Psoas muscle (tissue), 8 donors: ENCODE results near the gene PLEKHG2. TPM values are rescaled to one million over a fixed set of nuclear protein-coding genes. Genes with fewer than 3 reads are reported as not detected.

Experiments
- ATAC-seq, 4 donors: fragments of 200-7000 bp; cut with Tn5 transposase; one replicate each; pipeline ENCODE4 v1.9.1; 2020; ENCODE audit warnings: moderate library complexity in 3 of 4, mild to moderate bottlenecking in 2 of 4
- DNase-seq, 2 donors: peaks; one replicate each; pipeline ENCODE4 v3.0.0-alpha.2; 2020
- H3K27ac ChIP-seq: fragments of 200-600 bp; one replicate; pipeline ENCODE4 v1.8.0; 2022
- H3K27me3 ChIP-seq, 3 donors: fragments of 200-600 bp in 1 of 3; one replicate each; pipeline versions ENCODE4 v1.6.1 to v1.8.0; 2013 to 2022; ENCODE audit warnings: low read length in 2 of 3, mild to moderate bottlenecking in 2 of 3, moderate library complexity in 1 of 3; ENCODE audit not compliant: insufficient read depth in 3 of 3
- H3K36me3 ChIP-seq, 2 donors: fragments of 200-600 bp in 1 of 2; one replicate each; pipeline versions ENCODE4 v1.6.1 to v1.8.0; 2013 to 2022; ENCODE audit warnings: low read depth in 1 of 2, mild to moderate bottlenecking in 1 of 2, moderate library complexity in 1 of 2; ENCODE audit not compliant: insufficient read depth in 1 of 2
- H3K4me1 ChIP-seq: fragments of 200-600 bp; one replicate; pipeline ENCODE4 v1.8.0; 2022
- H3K4me3 ChIP-seq: fragments of 200-600 bp; one replicate; pipeline ENCODE4 v1.8.0; 2022; ENCODE audit warnings: mild to moderate bottlenecking
- H3K9me3 ChIP-seq: fragments of 200-600 bp; one replicate; pipeline ENCODE4 v1.8.0; 2022
- CTCF ChIP-seq: fragments of 200-600 bp; IDR thresholded peaks from one replicate; pipeline ENCODE4 v1.8.0; 2022; ENCODE audit warnings: antibody characterized with exemption
- WGBS, 3 donors: extraction: QIAGEN DNeasy Blood & Tissue Kit; methylation state at CpG; one replicate each; pipeline versions ENCODE4 v1.1.6 to v1.1.7; 2013; 5-methylcytosine and 5-hydroxymethylcytosine counted together
- intact Hi-C, 2 donors: fragments of 100-400 bp; cut with DNase I; formaldehyde crosslinking; loops; one replicate each; pipeline versions ENCODE4 v1.11.0 to v1.14.2; 2022
- long read RNA-seq, 2 donors: library from polyadenylated mRNA; unstranded; transcript quantifications; one replicate each; pipeline ENCODE4 v2.0.0, GENCODE V29; 2021
- polyA plus RNA-seq, 3 donors: library from polyadenylated mRNA; stranded (reverse); fragments of 200-250 nt; gene quantifications; one replicate each; pipeline ENCODE4 v1.2.3, GENCODE V29; 2013
- total RNA-seq, 4 donors: library from RNA; stranded (reverse); fragmentation: NEBNext Ultra II Directional in 2 of 4; extraction: Animal tissue kit (Norgen Biotek cat#: 25700) in 2 of 4; gene quantifications; one replicate each; pipeline versions ENCODE4 v1.2.1 to v1.2.4, GENCODE V29; 2021 to 2023
- donor health status: healthy with polysubstance abuse.
- donor health status: DM: no; HTN: no; CAD: no; lungs with moderate emphysema.
- donor health status: Bipolar disorder and iron deficiency.
- donor health status: healthy.
- donor health status: DM: yes; HTN: yes; CAD: no.
- donor health status: DM: no; HTN: no; CAD: no.
- donor health status: DM: no; HTN: no; CAD: no.
- donor health status: DM: yes; HTN: yes; CAD: no.

PLEKHG2 gene, protein sequence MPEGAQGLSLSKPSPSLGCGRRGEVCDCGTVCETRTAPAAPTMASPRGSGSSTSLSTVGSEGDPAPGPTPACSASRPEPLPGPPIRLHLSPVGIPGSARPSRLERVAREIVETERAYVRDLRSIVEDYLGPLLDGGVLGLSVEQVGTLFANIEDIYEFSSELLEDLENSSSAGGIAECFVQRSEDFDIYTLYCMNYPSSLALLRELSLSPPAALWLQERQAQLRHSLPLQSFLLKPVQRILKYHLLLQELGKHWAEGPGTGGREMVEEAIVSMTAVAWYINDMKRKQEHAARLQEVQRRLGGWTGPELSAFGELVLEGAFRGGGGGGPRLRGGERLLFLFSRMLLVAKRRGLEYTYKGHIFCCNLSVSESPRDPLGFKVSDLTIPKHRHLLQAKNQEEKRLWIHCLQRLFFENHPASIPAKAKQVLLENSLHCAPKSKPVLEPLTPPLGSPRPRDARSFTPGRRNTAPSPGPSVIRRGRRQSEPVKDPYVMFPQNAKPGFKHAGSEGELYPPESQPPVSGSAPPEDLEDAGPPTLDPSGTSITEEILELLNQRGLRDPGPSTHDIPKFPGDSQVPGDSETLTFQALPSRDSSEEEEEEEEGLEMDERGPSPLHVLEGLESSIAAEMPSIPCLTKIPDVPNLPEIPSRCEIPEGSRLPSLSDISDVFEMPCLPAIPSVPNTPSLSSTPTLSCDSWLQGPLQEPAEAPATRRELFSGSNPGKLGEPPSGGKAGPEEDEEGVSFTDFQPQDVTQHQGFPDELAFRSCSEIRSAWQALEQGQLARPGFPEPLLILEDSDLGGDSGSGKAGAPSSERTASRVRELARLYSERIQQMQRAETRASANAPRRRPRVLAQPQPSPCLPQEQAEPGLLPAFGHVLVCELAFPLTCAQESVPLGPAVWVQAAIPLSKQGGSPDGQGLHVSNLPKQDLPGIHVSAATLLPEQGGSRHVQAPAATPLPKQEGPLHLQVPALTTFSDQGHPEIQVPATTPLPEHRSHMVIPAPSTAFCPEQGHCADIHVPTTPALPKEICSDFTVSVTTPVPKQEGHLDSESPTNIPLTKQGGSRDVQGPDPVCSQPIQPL (N-terminal part only)
- total RNA-seq (1 to 10 TPM; 6.8 to 8.0 (median 7.4) TPM), polyA plus RNA-seq (1 to 10 TPM; 2.4 to 3.0 (median 2.7) TPM)
- long read RNA-seq, donor 1, result 0 reads
- long read RNA-seq, donor 2, result 0 reads

DNA sequence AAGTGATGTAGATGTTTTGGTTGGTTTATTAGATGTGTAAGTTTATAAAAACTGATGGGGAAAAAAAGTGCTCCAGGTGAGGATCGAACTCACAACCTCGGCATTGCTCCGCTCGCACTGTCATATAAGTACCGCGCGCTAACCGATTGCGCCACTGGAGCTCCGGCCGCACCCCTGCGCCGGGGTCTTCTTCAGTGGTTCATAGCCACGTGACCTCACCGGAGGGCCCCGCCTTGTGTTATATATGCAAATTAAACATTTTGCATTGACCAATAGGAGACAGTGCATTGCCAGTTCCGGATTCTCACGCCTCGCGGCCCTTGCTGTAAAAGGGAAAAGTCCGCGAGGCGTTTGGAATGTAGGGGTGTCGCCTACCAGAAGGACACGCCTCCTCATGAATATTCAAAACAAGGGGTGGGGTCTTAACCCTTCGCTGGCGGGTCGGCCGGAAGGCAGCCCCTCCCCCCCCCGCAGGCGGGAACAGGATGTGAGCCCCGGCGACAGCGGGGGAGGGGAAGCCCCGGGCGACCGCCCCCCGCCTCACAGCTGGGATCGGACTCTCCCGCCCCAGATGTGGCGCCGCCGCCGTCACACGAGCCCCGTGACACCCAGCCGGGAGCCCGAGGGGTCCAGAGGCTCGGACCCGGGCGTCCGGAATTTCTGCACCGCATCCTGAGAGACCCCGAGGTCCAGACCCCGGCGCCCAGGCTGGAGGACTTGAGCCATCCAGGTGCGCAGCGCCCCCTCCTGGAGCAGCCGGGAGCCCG, at the start of gene PLEKHG2:
PLEKHG2 (plus strand) TSS at position 570 of the 767 bp plus-strand sequence. CDS start 1,418 bp downstream, outside the sequence.
- Histone ChIP-seq H3K4me1 (peaks cover 14% of the 10 kb centered on the region), H3K27ac (peak within 1 kb of the TSS; percentile 96), H3K9me3 (no peaks in the 10 kb centered on the region), H3K4me3 (peak within 1 kb of the TSS; percentile 97), H3K36me3 (peaks cover 0 to 17% of the 10 kb centered on the region in 2 donors), H3K27me3 (no peaks in the 10 kb centered on the region)
- peak; percentile 52 to 67 (median 53) for ATAC-seq
- TF ChIP-seq CTCF, result no peak
- intact Hi-C loops, result loop anchor here (2.0 to 10.0 kb wide), 4 partner anchors 13 to 287 kb away; partner anchors contain the start of genes PAK4 (in 1 of the 2), RPS16 (in 1 of the 2) and SAMD4B (in 1 of the 2)
- 0 to 1% (median 0%) methylated on average over 47 to 60 of the region's 60 CpGs for WGBS, 3 donors
- DNase-seq, result peak; percentile 94 to 97

DNA sequence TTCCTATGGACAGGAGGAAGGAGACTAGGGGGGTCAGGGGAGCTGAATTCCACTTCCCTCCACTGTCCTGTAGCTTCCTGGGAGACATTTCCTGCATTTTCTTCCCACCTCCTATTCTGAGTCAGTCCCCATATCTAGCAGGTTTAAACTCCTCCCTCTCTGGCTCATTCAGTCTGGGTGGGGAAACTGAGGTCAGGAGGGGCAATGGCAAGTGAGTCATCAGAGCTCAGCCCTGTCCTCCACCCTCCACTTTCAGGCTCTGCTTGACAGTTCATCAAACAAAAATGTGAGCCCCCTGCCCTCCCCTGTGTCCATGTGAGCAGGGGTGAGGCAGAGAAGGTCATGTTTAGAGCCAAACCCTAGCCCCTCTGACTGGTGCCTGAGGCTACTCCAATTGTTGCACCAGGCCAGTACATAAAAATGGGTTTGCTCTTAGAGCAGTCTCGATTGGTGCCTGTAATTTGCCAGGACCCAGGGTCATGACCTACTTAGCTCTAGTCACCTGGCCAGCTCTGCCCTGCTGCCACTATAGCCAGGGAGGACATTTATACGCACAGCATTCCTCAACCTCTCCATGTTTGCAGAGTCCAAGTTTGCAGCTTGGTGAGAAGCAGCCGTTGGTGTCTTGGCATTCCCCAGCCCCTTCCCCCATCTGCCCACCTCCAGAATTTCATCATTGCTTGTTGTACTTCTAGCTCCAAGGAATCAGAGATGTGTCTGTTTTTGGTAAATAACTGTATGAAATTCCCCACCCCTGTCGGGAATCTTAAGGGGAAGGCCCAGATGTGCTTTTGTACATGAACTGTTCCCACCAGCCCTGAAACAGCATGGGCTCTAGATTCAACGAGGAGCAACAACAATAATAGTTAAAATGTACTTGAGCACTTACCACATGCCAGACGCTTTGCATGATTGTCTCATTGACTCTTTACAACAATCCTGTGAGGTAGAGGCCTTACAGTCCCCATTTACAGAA, 49.5 kb upstream of the PLEKHG2 start:
- intact Hi-C loops, result no loop called here
- DNase-seq, result no peak
- ATAC-seq, result peak; percentile 48 to 78 (median 72)
- H3K4me1 ChIP-seq, result peaks cover 45% of the 10 kb centered on the region
- no peak for TF ChIP-seq CTCF
- WGBS, 3 donors, result 27 to 51% (median 37%) methylated on average over 6 of the region's 6 CpGs
- H3K9me3 ChIP-seq, result no peaks in the 10 kb centered on the region
- H3K27ac ChIP-seq, result peak overlapping the region; percentile 76
- peak overlapping the region; percentile 11 for H3K4me3 ChIP-seq
- no peaks in the 10 kb centered on the region for H3K27me3 ChIP-seq
- peaks cover 5 to 66% of the 10 kb centered on the region in 2 donors for H3K36me3 ChIP-seq

DNA sequence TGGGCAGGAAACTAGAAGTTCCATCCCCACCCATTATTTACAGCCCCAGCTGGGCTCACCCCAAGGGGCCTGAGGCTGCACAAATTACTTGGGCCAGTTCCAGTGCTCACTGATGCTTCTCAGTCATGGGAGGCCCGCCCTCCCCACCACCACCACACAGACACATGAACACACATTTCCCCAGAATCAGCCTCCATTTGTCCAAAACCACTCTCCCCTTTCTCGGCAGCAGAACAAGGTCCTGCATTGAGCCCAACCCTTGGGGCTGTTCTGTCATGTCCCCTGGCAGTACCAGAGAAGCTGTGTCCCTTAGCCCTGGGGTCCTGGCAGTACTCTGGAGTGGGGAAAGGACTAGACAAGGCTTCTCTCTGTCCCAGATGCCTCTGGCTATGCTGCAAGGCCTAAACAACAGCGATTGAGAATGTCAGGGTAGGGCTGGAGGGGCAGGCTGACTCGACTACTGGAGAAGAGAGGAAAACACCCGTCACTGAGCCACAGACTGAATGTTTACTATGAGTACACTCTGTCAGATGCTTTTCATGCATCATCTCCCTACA, 48.5 kb upstream of the PLEKHG2 start:
- Histone ChIP-seq H3K27me3 (no peaks in the 10 kb centered on the region), H3K4me3 (no peak overlapping the region), H3K36me3 (peaks cover 5 to 66% of the 10 kb centered on the region in 2 donors), H3K4me1 (peaks cover 45% of the 10 kb centered on the region), H3K27ac (peak overlapping the region; percentile 76), H3K9me3 (no peaks in the 10 kb centered on the region)
- WGBS, 3 donors, result 60 to 72% (median 62%) methylated on average over 5 of the region's 5 CpGs
- TF ChIP-seq CTCF, result no peak
- DNase-seq (peak; percentile 50 to 77), ATAC-seq (peak in 3 of 4 donors; percentile 23 to 51 (median 23))
- intact Hi-C loops, result no loop called here
